Suppressor macrophage treated with lipopolysaccharide for 1 hour (primary cell): ENCODE data around the gene CMTM5.
A peak's percentile ranks its signal among the peaks of the same experiment; 100 is the strongest.
"Not testable (repeated sequence)": the region's sequence is repeated elsewhere in the genome, so short reads cannot be mapped to it uniquely, and the experiment has no call there.

Source experiments
- DNase-seq, 3 donors: peaks; one replicate each; pipeline ENCODE4 v3.0.0-alpha.2; 2020 to 2022

The CMTM5 gene

GRCh38 chr14:23416801-23417200, 40.0 kb downstream of the CMTM5 start:
- no peak for DNase-seq

- DNase-seq: not testable (repeated sequence)
These were observed 40.4 kb downstream of the CMTM5 start for GRCh38 chr14:23417269-23417668.

DNA sequence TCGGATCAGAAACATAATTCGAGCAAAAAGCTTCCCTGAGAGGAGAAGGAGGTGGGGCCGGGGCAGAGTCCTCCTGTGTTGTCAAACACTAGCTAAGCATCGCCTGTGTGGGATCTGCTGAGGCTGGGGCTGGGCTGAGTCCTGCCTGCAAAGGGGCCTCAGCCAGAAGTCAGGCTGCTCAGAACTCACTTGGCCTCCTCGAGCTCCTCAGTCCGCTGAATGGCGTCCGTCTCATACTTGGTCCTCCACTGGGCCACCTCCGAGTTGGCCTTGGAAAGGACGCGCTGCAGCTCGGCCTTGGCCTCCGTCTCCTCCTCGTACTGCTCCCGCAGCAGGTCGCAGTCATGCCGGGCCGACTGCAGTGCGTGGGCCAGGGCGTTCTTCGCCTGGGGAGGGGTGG, 41.2 kb downstream of the CMTM5 start:
- DNase-seq: no peak

DNA sequence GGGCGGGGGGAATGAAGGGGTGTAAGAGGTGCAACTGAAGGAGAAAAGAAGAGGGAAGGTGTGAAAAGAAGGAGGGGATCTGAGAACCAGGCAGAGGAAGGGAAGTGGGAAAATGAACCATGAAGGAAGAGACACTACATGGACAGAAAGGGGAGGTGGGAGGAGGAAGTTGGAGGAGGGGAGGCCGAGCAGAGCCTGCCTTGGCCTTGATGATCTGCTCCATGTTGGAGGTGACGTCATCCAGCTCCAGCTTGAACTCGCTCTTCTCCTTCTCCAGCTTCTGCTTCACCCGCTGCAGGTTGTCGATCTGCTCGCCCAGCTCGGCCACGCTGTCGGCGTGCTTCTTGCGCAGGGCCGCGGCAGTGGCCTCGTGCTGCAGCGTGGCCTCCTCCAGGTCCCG, 42.8 kb downstream of the CMTM5 start:
- not testable (repeated sequence) for DNase-seq

DNA sequence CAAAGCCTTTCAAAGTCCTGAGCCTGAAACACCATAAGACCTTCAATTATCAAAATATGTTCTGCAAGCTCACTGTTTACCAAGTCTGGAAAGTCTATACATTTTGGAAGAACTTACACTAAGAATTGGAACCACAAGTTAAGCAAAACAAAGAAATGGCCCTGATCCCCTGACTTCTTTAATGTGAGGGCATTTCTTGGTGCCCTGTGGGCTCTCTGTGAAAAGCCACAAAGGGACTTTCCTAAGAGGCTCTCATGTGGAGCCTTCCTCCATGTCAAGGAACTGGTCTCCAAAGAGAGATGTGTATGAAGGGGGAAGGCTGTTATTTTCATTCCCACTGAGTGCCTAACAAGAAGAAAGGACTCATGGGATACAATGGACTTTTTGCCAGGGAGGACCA, 44.7 kb downstream of the CMTM5 start:
- DNase-seq: peak in 1 of 3 donors; percentile 12

DNA sequence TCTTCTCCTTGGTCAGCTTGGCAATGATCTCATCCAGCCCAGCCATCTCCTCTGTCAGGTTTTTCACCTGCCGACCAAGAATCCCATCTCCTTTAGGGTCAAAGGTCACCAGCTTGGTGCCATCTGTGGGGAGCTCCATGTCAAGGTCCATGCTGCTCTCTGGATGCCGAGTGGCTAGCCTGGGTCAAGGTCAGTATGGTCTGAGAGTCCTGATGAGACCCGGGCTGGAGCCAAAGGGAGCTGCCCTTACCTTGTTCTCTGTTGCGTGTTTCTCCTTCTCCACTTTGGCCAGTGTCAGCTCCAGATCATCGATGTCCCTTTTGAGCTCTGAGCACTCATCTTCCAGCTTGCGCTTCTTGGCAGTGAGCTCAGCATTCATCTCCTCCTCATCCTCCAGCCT, 46.8 kb downstream of the CMTM5 start:
- DNase-seq: no peak

- no peak for DNase-seq
These were observed 48.3 kb downstream of the CMTM5 start for GRCh38 chr14:23425169-23425568.

DNA sequence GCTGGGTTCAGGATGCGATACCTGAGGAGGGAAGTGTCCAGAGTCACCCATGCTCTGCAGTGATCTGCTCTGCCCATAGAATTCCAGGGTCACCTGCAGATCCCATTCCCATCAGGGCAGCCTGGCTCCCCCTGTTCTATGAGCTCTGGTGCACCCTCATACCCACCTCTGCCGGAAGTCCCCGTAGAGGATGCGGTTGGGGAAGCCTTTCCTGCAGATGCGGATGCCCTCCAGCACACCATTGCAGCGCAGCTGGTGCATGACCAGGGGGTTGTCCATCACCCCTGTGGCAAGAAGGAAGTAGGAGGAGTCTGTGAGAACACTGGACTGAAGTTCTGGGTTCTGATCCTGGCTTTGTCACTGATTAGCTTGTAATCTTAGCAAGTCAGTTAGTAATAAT, 49.0 kb downstream of the CMTM5 start:
- not testable (repeated sequence) for DNase-seq

GRCh38 chr14:23428686-23429495, 52.0 kb downstream of the CMTM5 start:
- no peak for DNase-seq
